ENCODE measurements around the gene SUN2. TPM values are rescaled to one million over a fixed set of nuclear protein-coding genes. Genes with fewer than 3 reads are reported as not detected.

The SUN2 gene
- total RNA-seq, 1 experiment from 2014 or later, result 23.3 TPM

GRCh38 chr22:38694940-38695339 is 60.9 kb downstream of the SUN2 start:
- Histone ChIP-seq H2AFZ (ENCODE audit: low read length) (no peak overlapping the region), H3K27me3 (ENCODE audit: low read length) (no peaks in the 10 kb centered on the region), H3K9me2 (replicated peaks; ENCODE audit: insufficient read depth, low read length) (no peaks in the 10 kb centered on the region), H3K79me2 (ENCODE audit: low read length) (peaks cover 82% of the 10 kb centered on the region), H3K9me3 (ENCODE audit: low read length) (no peaks in the 10 kb centered on the region), H3K27ac (ENCODE audit: low read length) (no peak overlapping the region), H3K36me3 (ENCODE audit: insufficient read depth, low read length) (peaks cover 12% of the 10 kb centered on the region; the same call in 1 of the 2 replicates), H3K4me2 (ENCODE audit: low read depth, low read length, poor library complexity, severe bottlenecking) (no peak overlapping the region), H3K4me1 (ENCODE audit: low read length) (peaks cover 36% of the 10 kb centered on the region), H4K20me1 (ENCODE audit: insufficient read depth, low read depth, low read length) (0 out of 2 replicates have a peak, but pooled peaks cover 3% of the 10 kb centered on the region), H3K9ac (ENCODE audit: low read length) (no peak overlapping the region), H3K4me3 (ENCODE audit: low read length) (no peak overlapping the region)
- DNase-seq, result no peak

- Histone ChIP-seq H2AFZ (ENCODE audit: low read length) (no peak overlapping the region), H3K27ac (ENCODE audit: low read length) (no peak overlapping the region), H3K36me3 (ENCODE audit: insufficient read depth, low read length) (peaks cover 16% of the 10 kb centered on the region; the same call in 1 of the 2 replicates), H3K9me3 (ENCODE audit: low read length) (no peaks in the 10 kb centered on the region), H3K9me2 (replicated peaks; ENCODE audit: insufficient read depth, low read length) (no peaks in the 10 kb centered on the region), H3K27me3 (ENCODE audit: low read length) (no peaks in the 10 kb centered on the region), H3K79me2 (ENCODE audit: low read length) (peaks cover 73% of the 10 kb centered on the region), H3K4me1 (ENCODE audit: low read length) (peaks cover 27% of the 10 kb centered on the region), H3K9ac (ENCODE audit: low read length) (no peak overlapping the region), H4K20me1 (ENCODE audit: insufficient read depth, low read depth, low read length) (0 out of 2 replicates have a peak, but pooled peaks cover 3% of the 10 kb centered on the region), H3K4me3 (ENCODE audit: low read length) (no peak overlapping the region), H3K4me2 (ENCODE audit: low read depth, low read length, poor library complexity, severe bottlenecking) (no peak overlapping the region)
- no peak for DNase-seq
Measured at GRCh38 chr22:38694049-38694448, 61.7 kb downstream of the SUN2 start.

DNA sequence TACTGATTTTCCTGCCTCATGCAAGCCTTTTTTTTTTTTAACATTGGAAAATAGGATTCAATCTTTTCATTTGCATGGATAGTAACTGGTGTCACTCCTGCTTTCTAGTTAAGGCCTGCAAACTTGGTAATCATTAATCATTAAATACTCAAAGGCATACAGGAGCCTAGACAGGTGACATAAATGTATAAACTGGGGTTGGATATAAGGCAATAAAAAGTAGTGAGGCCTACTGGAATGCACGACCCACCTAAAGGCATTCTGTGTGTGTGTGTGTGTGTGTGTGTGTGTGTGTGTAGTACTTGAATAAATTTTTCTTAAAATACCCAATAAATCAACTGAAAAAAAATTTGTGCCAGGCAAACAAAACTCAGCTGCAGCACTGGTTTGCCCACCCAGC is 66.1 kb downstream of the SUN2 start:
- no peak overlapping the region for H2AFZ ChIP-seq (ENCODE audit: low read length)
- H4K20me1 ChIP-seq (ENCODE audit: insufficient read depth, low read depth, low read length), result 0 out of 2 replicates have a peak, but pooled peaks cover 3% of the 10 kb centered on the region
- H3K9me3 ChIP-seq (ENCODE audit: low read length), result no peaks in the 10 kb centered on the region
- H3K4me3 ChIP-seq (ENCODE audit: low read length), result no peak overlapping the region
- H3K4me2 ChIP-seq (ENCODE audit: low read depth, low read length, poor library complexity, severe bottlenecking), result no peak overlapping the region
- no peak overlapping the region for H3K27ac ChIP-seq (ENCODE audit: low read length)
- no peaks in the 10 kb centered on the region for H3K9me2 ChIP-seq (replicated peaks; ENCODE audit: insufficient read depth, low read length)
- no peaks in the 10 kb centered on the region for H3K27me3 ChIP-seq (ENCODE audit: low read length)
- peaks cover 32% of the 10 kb centered on the region for H3K79me2 ChIP-seq (ENCODE audit: low read length)
- H3K36me3 ChIP-seq (ENCODE audit: insufficient read depth, low read length), result peaks cover 41% of the 10 kb centered on the region
- H3K4me1 ChIP-seq (ENCODE audit: low read length), result no peaks in the 10 kb centered on the region; the same call in none of the 2 replicates
- no peak overlapping the region for H3K9ac ChIP-seq (ENCODE audit: low read length)
- no peak for DNase-seq

DNA sequence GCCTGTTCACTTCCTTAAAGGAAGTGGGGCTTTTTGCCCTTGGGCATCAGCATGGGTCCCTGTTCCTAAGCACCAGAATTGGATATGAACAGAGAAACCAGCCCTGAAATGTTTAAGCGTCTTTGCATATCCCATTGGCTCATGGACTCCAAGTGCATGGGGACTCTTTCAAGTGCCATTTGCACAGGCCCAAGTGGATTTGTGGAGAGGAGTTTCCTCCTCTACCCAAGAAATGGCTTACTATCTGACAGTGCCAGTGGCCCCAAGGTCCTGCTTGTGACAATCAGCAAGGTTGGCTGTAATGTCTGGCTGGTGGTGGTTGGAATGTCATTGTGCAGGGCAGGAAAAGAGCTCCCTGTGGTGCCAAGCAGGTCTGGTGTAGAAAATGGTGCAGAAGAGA is 70.0 kb downstream of the SUN2 start:
- no peak overlapping the region for H3K27ac ChIP-seq (ENCODE audit: low read length)
- H2AFZ ChIP-seq (ENCODE audit: low read length), result no peak overlapping the region
- no peak overlapping the region for H3K4me2 ChIP-seq (ENCODE audit: low read depth, low read length, poor library complexity, severe bottlenecking)
- H3K9me3 ChIP-seq (ENCODE audit: low read length), result no peaks in the 10 kb centered on the region
- H3K4me3 ChIP-seq (ENCODE audit: low read length), result no peak overlapping the region
- peaks cover 27% of the 10 kb centered on the region for H3K79me2 ChIP-seq (ENCODE audit: low read length)
- H3K36me3 ChIP-seq (ENCODE audit: insufficient read depth, low read length), result peaks cover 44% of the 10 kb centered on the region
- no peaks in the 10 kb centered on the region for H3K9me2 ChIP-seq (replicated peaks; ENCODE audit: insufficient read depth, low read length)
- H4K20me1 ChIP-seq (ENCODE audit: insufficient read depth, low read depth, low read length), result peaks cover 13% of the 10 kb centered on the region; the same call in 1 of the 2 replicates
- H3K4me1 ChIP-seq (ENCODE audit: low read length), result peaks cover 17% of the 10 kb centered on the region
- no peak for DNase-seq
- H3K9ac ChIP-seq (ENCODE audit: low read length), result no peak overlapping the region
- no peaks in the 10 kb centered on the region for H3K27me3 ChIP-seq (ENCODE audit: low read length)

- H3K27me3 ChIP-seq (ENCODE audit: low read length), result no peaks in the 10 kb centered on the region
- no peak for DNase-seq
- peaks cover 44% of the 10 kb centered on the region for H3K36me3 ChIP-seq (ENCODE audit: insufficient read depth, low read length)
- H3K4me3 ChIP-seq (ENCODE audit: low read length), result no peak overlapping the region
- peaks cover 13% of the 10 kb centered on the region; the same call in 1 of the 2 replicates for H4K20me1 ChIP-seq (ENCODE audit: insufficient read depth, low read depth, low read length)
- no peaks in the 10 kb centered on the region for H3K9me2 ChIP-seq (replicated peaks; ENCODE audit: insufficient read depth, low read length)
- no peak overlapping the region for H3K9ac ChIP-seq (ENCODE audit: low read length)
- H3K79me2 ChIP-seq (ENCODE audit: low read length), result peaks cover 32% of the 10 kb centered on the region
- H3K27ac ChIP-seq (ENCODE audit: low read length), result no peak overlapping the region
- H3K9me3 ChIP-seq (ENCODE audit: low read length), result no peaks in the 10 kb centered on the region
- no peak overlapping the region for H2AFZ ChIP-seq (ENCODE audit: low read length)
- H3K4me2 ChIP-seq (ENCODE audit: low read depth, low read length, poor library complexity, severe bottlenecking), result no peak overlapping the region
- H3K4me1 ChIP-seq (ENCODE audit: low read length), result peaks cover 19% of the 10 kb centered on the region
Measured at GRCh38 chr22:38684895-38685294, 70.9 kb downstream of the SUN2 start.

Small RNAs within 50 kb of the gene (small RNA-seq; reads per million reads assigned to genes)
- 0.20 reads per million for gene AL021707.8

Other genes with a start within 250 kb of the SUN2 start
- gene DDX17, start 249.7 kb downstream of the SUN2 start, total RNA-seq (2014; rRNA removed; shearing (Covaris generic); ENCODE audit: low replicate concordance), result 465 and 736 TPM in 2 replicates
- gene DMC1, start 185.8 kb downstream of the SUN2 start, total RNA-seq (2014; rRNA removed; shearing (Covaris generic); ENCODE audit: low replicate concordance), result 3.8 and 26.0 TPM in 2 replicates
- gene FAM227A, start 99.6 kb downstream of the SUN2 start, total RNA-seq (2014; rRNA removed; shearing (Covaris generic); ENCODE audit: low replicate concordance), result 3.7 and 14.4 TPM in 2 replicates
- 11.1 and 13.2 TPM in 2 replicates for gene CBY1, start 99.4 kb downstream of the SUN2 start, total RNA-seq (2014; rRNA removed; shearing (Covaris generic); ENCODE audit: low replicate concordance)
- 57.8 and 74.1 TPM in 2 replicates for gene TOMM22, start 74.0 kb downstream of the SUN2 start, total RNA-seq (2014; rRNA removed; shearing (Covaris generic); ENCODE audit: low replicate concordance)
- 50.5 and 64.1 TPM in 2 replicates for gene JOSD1, start 55.1 kb downstream of the SUN2 start, total RNA-seq (2014; rRNA removed; shearing (Covaris generic); ENCODE audit: low replicate concordance)
- gene GTPBP1, start 50.1 kb downstream of the SUN2 start, total RNA-seq (2014; rRNA removed; shearing (Covaris generic); ENCODE audit: low replicate concordance), result 47.6 and 53.4 TPM in 2 replicates
- gene DNAL4, start 38.1 kb upstream of the SUN2 start, total RNA-seq (2014; rRNA removed; shearing (Covaris generic); ENCODE audit: low replicate concordance), result 3.2 and 8.8 TPM in 2 replicates
- gene NPTXR, start 88.0 kb upstream of the SUN2 start, total RNA-seq (2014; rRNA removed; shearing (Covaris generic); ENCODE audit: low replicate concordance), result not detected in 2 replicates
- 30.5 and 46.4 TPM in 2 replicates for gene CBX6, start 116.2 kb upstream of the SUN2 start, total RNA-seq (2014; rRNA removed; shearing (Covaris generic); ENCODE audit: low replicate concordance)
- not detected in 2 replicates for gene APOBEC3A, start 201.6 kb upstream of the SUN2 start, total RNA-seq (2014; rRNA removed; shearing (Covaris generic); ENCODE audit: low replicate concordance)
- not detected in 2 replicates for gene APOBEC3B, start 226.3 kb upstream of the SUN2 start, total RNA-seq (2014; rRNA removed; shearing (Covaris generic); ENCODE audit: low replicate concordance)